ENCODE data around the gene MMP7.
A peak's percentile ranks its signal among the peaks of the same experiment; 100 is the strongest.

MMP7 gene

GRCh38 chr11:102499931-102500330 is 30.6 kb downstream of the MMP7 start:
- in situ Hi-C loops (cut with HindIII; ENCODE audit: low pct_unique_long_range_greater_than_20kb, low sequenced_read_pairs): no loop called here
- DNase-seq (ENCODE audit: low read depth in 1 of 2, low spot score in 1 of 2): no peak
- no peak for TF ChIP-seq JUND (IDR thresholded peaks at IDR 0.05; ENCODE audit: low read depth)

GRCh38 chr11:102499151-102499550 is 31.4 kb downstream of the MMP7 start:
- no peak for TF ChIP-seq JUND (IDR thresholded peaks at IDR 0.05; ENCODE audit: low read depth)
- in situ Hi-C loops (cut with HindIII; ENCODE audit: low pct_unique_long_range_greater_than_20kb, low sequenced_read_pairs): no loop called here
- DNase-seq (ENCODE audit: low read depth in 1 of 2, low spot score in 1 of 2): no peak

DNA sequence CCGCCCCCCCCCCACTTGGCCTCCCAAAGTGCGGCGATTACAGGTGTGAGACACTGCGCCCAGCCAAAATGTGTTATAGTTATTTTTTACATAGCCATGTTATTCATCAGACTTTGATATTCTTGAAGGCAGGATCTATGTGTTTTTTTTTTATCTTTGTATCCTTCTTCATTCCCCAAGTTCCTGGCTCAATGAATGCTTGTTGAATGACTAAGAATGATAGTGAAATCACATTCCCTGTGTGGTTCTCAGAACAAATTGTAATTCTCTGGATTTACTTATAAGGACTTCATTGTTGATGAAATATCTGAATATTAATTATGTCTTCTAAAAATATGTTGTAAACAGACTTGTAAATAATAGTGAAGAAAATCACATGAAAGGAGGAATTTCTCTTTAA is 33.5 kb downstream of the MMP7 start:
- TF ChIP-seq JUND (IDR thresholded peaks at IDR 0.05; ENCODE audit: low read depth): no peak
- no peak for DNase-seq (ENCODE audit: low read depth in 1 of 2, low spot score in 1 of 2)
- in situ Hi-C loops (cut with HindIII; ENCODE audit: low pct_unique_long_range_greater_than_20kb, low sequenced_read_pairs): no loop called here

DNA sequence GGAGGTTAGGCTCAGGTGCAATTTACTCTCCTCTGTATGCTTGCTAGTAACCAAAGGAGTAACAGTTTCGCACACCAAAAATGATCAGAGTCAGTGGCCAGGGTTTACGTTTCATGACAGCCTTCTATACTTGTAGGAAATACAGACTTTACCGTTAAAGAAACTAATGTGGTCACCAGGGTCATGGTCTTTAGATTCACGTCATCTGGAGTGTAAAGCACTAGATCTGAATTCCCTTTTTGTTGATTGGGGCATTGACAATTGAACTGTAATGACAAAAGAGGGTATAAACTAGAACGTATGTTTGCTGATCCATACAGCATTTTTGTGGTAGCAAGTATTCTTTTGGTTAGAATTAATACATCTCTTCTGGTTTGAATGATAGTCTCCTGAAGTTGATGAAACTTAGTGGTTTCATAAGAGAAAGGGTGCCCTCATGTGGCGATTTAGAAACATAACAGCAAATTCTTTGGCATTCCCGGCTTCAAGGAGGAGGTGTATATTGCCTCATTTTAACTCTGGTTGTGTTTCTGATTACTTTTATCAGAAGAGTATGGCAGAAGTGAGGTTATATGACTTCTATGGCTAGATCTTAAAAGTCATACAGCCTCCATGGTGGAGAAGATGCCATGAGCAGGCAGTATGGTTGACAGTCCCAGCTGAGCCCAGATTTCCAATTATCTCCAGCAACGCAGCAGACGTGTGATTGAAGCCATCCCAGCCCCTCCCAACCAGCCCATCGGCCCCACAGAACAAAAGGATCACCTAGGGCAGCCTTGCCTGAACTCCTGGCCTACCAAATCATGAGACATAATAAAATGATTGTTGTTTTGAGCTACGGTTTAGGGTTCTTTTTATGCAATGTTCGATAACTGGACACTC is 35.1 kb downstream of the MMP7 start:
- no peak for TF ChIP-seq JUND (IDR thresholded peaks at IDR 0.05; ENCODE audit: low read depth)
- DNase-seq (ENCODE audit: low read depth in 1 of 2, low spot score in 1 of 2): peak; percentile 30 to 90
- in situ Hi-C loops (cut with HindIII; ENCODE audit: low pct_unique_long_range_greater_than_20kb, low sequenced_read_pairs): no loop called here

DNA sequence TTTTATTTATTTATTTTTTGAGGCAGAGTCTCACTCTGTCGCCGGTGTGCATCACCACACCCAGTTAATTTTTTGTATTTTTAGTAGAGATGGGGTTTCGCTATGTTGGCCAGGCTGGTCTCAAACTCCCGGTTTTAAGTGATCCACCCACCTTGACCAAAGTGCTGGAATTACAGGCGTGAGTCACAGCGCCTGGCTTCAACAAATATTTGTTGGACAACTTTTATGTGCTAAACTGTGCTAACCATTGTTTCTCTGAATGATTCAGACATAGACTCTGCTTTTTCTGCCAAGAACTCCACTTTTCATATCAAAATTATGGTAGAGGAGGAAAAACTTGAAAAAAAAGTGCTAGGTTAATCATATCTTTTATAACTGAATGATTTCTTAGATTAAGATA is 36.3 kb downstream of the MMP7 start:
- in situ Hi-C loops (cut with HindIII; ENCODE audit: low pct_unique_long_range_greater_than_20kb, low sequenced_read_pairs): no loop called here
- peak in 1 of 2 experiments; percentile 66 for DNase-seq (ENCODE audit: low read depth in 1 of 2, low spot score in 1 of 2)
- TF ChIP-seq JUND (IDR thresholded peaks at IDR 0.05; ENCODE audit: low read depth): no peak

DNA sequence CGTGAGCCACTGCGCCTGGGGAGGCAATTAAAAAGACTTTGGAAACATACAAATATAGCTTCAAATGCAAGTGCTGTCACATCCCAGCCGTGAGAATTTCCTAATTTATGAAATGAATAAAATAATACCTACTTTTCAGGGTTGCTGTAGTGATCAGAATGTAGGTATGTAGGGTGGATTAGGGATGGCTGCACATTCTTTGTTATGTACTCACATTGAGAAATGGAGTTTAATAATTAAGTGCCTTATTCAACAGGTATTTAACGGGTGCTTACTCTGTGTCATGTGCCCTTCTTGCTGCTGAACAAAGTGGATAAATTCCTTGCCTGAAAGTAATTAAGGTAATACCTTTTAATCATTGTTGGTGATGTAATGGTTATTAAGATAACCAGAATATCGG is 37.0 kb downstream of the MMP7 start:
- no peak for TF ChIP-seq JUND (IDR thresholded peaks at IDR 0.05; ENCODE audit: low read depth)
- DNase-seq (ENCODE audit: low read depth in 1 of 2, low spot score in 1 of 2): no peak
- in situ Hi-C loops (cut with HindIII; ENCODE audit: low pct_unique_long_range_greater_than_20kb, low sequenced_read_pairs): no loop called here

DNA sequence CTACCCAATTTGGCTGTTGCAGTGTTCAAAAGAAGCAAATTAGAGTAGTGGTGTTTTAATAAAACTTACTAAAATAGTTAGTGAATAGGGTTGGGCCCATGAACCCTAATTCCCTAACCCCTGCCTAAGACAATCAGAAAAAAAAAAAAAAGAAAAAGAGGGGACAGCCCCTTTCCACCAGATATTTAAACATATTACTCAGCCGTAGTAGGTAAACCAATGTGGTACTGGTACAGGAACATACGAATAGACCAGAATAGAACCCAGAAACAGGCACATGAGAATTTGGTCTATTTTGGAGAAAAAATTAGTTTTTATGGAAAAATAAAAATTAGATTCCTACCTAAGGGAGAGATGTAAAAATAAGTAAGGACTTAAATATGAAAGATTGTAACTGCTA is 38.6 kb downstream of the MMP7 start:
- no peak for TF ChIP-seq JUND (IDR thresholded peaks at IDR 0.05; ENCODE audit: low read depth)
- in situ Hi-C loops (cut with HindIII; ENCODE audit: low pct_unique_long_range_greater_than_20kb, low sequenced_read_pairs): no loop called here

GRCh38 chr11:102489186-102490145 is 41.1 kb downstream of the MMP7 start:
- no peak for TF ChIP-seq JUND (IDR thresholded peaks at IDR 0.05; ENCODE audit: low read depth)
- DNase-seq (ENCODE audit: low read depth in 1 of 2, low spot score in 1 of 2): no peak
- in situ Hi-C loops (cut with HindIII; ENCODE audit: low pct_unique_long_range_greater_than_20kb, low sequenced_read_pairs): no loop called here

More for the DNA sequence above, 38.6 kb downstream of the MMP7 start:
- no peak for DNase-seq (ENCODE audit: low read depth in 1 of 2, low spot score in 1 of 2)

GRCh38 chr11:102488208-102488607 is 42.3 kb downstream of the MMP7 start:
- TF ChIP-seq JUND (IDR thresholded peaks at IDR 0.05; ENCODE audit: low read depth): no peak
- DNase-seq (ENCODE audit: low read depth in 1 of 2, low spot score in 1 of 2): no peak
- in situ Hi-C loops (cut with HindIII; ENCODE audit: low pct_unique_long_range_greater_than_20kb, low sequenced_read_pairs): no loop called here

GRCh38 chr11:102487214-102487613 is 43.3 kb downstream of the MMP7 start:
- no peak for DNase-seq (ENCODE audit: low read depth in 1 of 2, low spot score in 1 of 2)
- no peak for TF ChIP-seq JUND (IDR thresholded peaks at IDR 0.05; ENCODE audit: low read depth)
- in situ Hi-C loops (cut with HindIII; ENCODE audit: low pct_unique_long_range_greater_than_20kb, low sequenced_read_pairs): no loop called here

DNA sequence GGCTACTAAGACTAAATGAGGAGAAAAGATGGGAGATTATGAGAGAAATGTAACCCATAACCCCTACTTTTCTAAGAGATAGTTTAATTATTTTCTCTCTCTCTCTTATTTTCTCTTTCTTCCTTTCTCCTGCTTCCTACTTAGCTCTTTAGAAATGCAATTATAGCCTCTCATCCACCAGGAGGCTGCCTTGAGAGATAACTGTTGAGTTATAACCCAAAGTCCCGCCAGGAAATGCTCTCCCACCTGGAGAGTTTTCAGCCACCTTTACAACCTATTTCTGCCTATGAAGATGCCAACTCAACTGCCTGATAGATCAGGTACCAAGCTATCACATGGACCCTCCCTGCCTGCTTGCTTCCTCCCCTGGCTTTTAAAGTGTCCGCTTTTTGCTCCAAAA is 44.0 kb downstream of the MMP7 start:
- no peak for TF ChIP-seq JUND (IDR thresholded peaks at IDR 0.05; ENCODE audit: low read depth)
- in situ Hi-C loops (cut with HindIII; ENCODE audit: low pct_unique_long_range_greater_than_20kb, low sequenced_read_pairs): no loop called here
- no peak for DNase-seq (ENCODE audit: low read depth in 1 of 2, low spot score in 1 of 2)

GRCh38 chr11:102485095-102485722 is 45.3 kb downstream of the MMP7 start:
- in situ Hi-C loops (cut with HindIII; ENCODE audit: low pct_unique_long_range_greater_than_20kb, low sequenced_read_pairs): no loop called here
- TF ChIP-seq JUND (IDR thresholded peaks at IDR 0.05; ENCODE audit: low read depth): no peak
- DNase-seq (ENCODE audit: low read depth in 1 of 2, low spot score in 1 of 2): no peak

Data from T47D (cell line).